A673 (cell line): ENCODE measurements around the gene MRPL2. TPM values are rescaled to one million over a fixed set of nuclear protein-coding genes. Genes with fewer than 3 reads are reported as not detected.
"Not testable (repeated sequence)": the region's sequence is repeated elsewhere in the genome, so short reads cannot be mapped to it uniquely, and the experiment has no call there.

Experiments
- BruUV-seq: library from RNA; stranded (reverse); fragments of 400-500 nt; replicated peaks from 2 replicates; lab custom pipeline; 2021; lab: Mats Ljungman, UMichigan
- CTCF ChIA-PET: fragments of 300-600 bp; sonication (Branson Sonifier 250); formaldehyde crosslinking; loops from one replicate; lab custom pipeline; 2022; ENCODE audit warnings: antibody characterized with exemption; lab: Charles Lee
- POLR2A ChIA-PET: fragments of 300-600 bp; sonication (Branson Sonifier 250); formaldehyde crosslinking; loops from one replicate; lab custom pipeline; 2022; ENCODE audit warnings: antibody characterized with exemption; ENCODE audit not compliant: low non-redundant PET; lab: Charles Lee
- DNase-seq: peaks from one replicate; pipeline ENCODE4 v3.0.0-alpha.2; 2015; ENCODE audit warnings: low spot score
- H3K27ac ChIP-seq: fragments of 200-600 bp; sonication (generic); 2 replicates; pipeline ENCODE4 v1.5.1; 2016; ENCODE audit warnings: mixed run types, low read depth, mild to moderate bottlenecking, mixed read lengths, antibody characterized with exemption, low read length; ENCODE audit not compliant: poor library complexity, severe bottlenecking
- H3K27me3 ChIP-seq: fragments of 200-600 bp; sonication (generic); replicated peaks from 2 replicates; pipeline ENCODE4 v1.6.1; 2017; ENCODE audit warnings: mixed run types, low read depth, mild to moderate bottlenecking, mixed read lengths, antibody characterized with exemption, low read length; ENCODE audit not compliant: insufficient read depth, poor library complexity
- H3K36me3 ChIP-seq: fragments of 200-600 bp; sonication (generic); 2 replicates; pipeline ENCODE4 v1.6.1; 2016; ENCODE audit warnings: mixed run types, mild to moderate bottlenecking, mixed read lengths, antibody characterized with exemption, low read length; ENCODE audit not compliant: insufficient read depth, poor library complexity, severe bottlenecking
- H3K4me1 ChIP-seq: fragments of 200-600 bp; sonication (generic); 2 replicates; pipeline ENCODE4 v1.6.1; 2017; ENCODE audit warnings: mixed run types, mild to moderate bottlenecking, mixed read lengths, antibody characterized with exemption, low read length; ENCODE audit not compliant: insufficient read depth, poor library complexity, severe bottlenecking
- H3K4me3 ChIP-seq: fragments of 200-600 bp; sonication (generic); 2 replicates; pipeline ENCODE4 v1.5.1; 2016; ENCODE audit warnings: low read depth, mixed run types, mild to moderate bottlenecking, mixed read lengths, low read length; ENCODE audit not compliant: poor library complexity, severe bottlenecking
- H3K9me3 ChIP-seq: fragments of 200-600 bp; sonication (generic); 2 replicates; pipeline ENCODE4 v1.6.1; 2016; ENCODE audit warnings: mixed run types, low read depth, mild to moderate bottlenecking, mixed read lengths, antibody characterized with exemption, low read length; ENCODE audit not compliant: poor library complexity, severe bottlenecking
- CTCF ChIP-seq: fragments of 300-800, 200-600 bp; sonication (generic); conservative IDR thresholded peaks from 2 replicates; pipeline ENCODE4 v1.5.1; 2017; ENCODE audit warnings: low read depth, mild to moderate bottlenecking, antibody characterized with exemption, low read length, moderate library complexity, mixed read lengths
- EZH2 ChIP-seq: fragments of 200-600 bp; sonication (generic); IDR thresholded peaks from 2 replicates; pipeline ENCODE4 v1.6.1; 2017; ENCODE audit warnings: borderline replicate concordance, low read depth, mild to moderate bottlenecking, mixed read lengths, antibody characterized with exemption, low read length; ENCODE audit not compliant: poor library complexity, severe bottlenecking
- intact Hi-C: fragments of 100-400 bp; cut with micrococcal nuclease; formaldehyde crosslinking; loops from one replicate; pipeline ENCODE4 v1.10.0; 2022; ENCODE audit not compliant: unreplicated experiment
- total RNA-seq: library from RNA; stranded (reverse); gene quantifications from 2 replicates; pipeline ENCODE4 v1.2.3, GENCODE V29; 2021

MRPL2 gene
- total RNA-seq, 1 experiment from 2014 or later = 95.8 TPM

GRCh38 chr6:43082806-43083655 is 23.8 kb upstream of the MRPL2 start:
- ChIA-PET CTCF (interaction anchor here (0.5 kb wide), 1 partner anchor 340 kb away, joined by 10 read pairs; no protein-coding TSS in a partner anchor), POLR2A (interaction anchor here (0.7 kb wide), 1 partner anchor 179 kb away, joined by 3 read pairs; no protein-coding TSS in a partner anchor)
- Histone ChIP-seq H3K4me3 (no peak overlapping the region), H3K27ac (no peak overlapping the region), H3K4me1 (peaks cover 21% of the 10 kb centered on the region), H3K36me3 (no peaks in the 10 kb centered on the region), H3K27me3 (no peaks in the 10 kb centered on the region), H3K9me3 (no peaks in the 10 kb centered on the region)
- intact Hi-C loops = no loop called here
- BruUV-seq = no TSS peak
- DNase-seq = no peak
- TF ChIP-seq EZH2 (no peak), CTCF (no peak)

- CTCF ChIA-PET, DNase-seq, H3K36me3 ChIP-seq, POLR2A ChIA-PET, H3K27ac ChIP-seq, BruUV-seq, intact Hi-C loops, H3K9me3 ChIP-seq, H3K27me3 ChIP-seq, H3K4me3 ChIP-seq: not testable (repeated sequence)
- peaks cover 31% of the 10 kb centered on the region for H3K4me1 ChIP-seq
These were observed 22.7 kb upstream of the MRPL2 start for GRCh38 chr6:43081922-43082321.

- H3K36me3 ChIP-seq = no peaks in the 10 kb centered on the region
- intact Hi-C loops = no loop called here
- TF ChIP-seq EZH2 (no peak), CTCF (no peak)
- no peak for DNase-seq
- H3K27me3 ChIP-seq = no peaks in the 10 kb centered on the region
- no peak overlapping the region for H3K4me3 ChIP-seq
- H3K27ac ChIP-seq = no peak overlapping the region
- POLR2A ChIA-PET = no interaction called here
- peaks cover 24% of the 10 kb centered on the region for H3K4me1 ChIP-seq
- no peaks in the 10 kb centered on the region for H3K9me3 ChIP-seq
- CTCF ChIA-PET = no interaction called here
- BruUV-seq = no TSS peak
These were observed 21.8 kb upstream of the MRPL2 start for GRCh38 chr6:43081043-43081442.
